ENCODE results near the gene MYNN.

GRCh38 chr3:169804681-169805080 is 31.5 kb downstream of the MYNN start:
- TF ChIP-seq CTCF (conservative IDR thresholded peaks at IDR 0.05; ENCODE audit: low read depth, low read length) (no peak), EZH2 (IDR thresholded peaks at IDR 0.05; ENCODE audit: borderline replicate concordance, low read depth, low read length, poor library complexity, severe bottlenecking) (no peak)

Measured in A673 (cell line).